Globus pallidus (tissue), 1 donor: ENCODE data around the gene WWOX.
A peak's percentile ranks its signal among the peaks of the same experiment; 100 is the strongest.
"Not testable (repeated sequence)": the region's sequence is repeated elsewhere in the genome, so short reads cannot be mapped to it uniquely, and the experiment has no call there.

Source experiments
- DNase-seq: peaks from one replicate; pipeline ENCODE4 v3.0.0-alpha.2; 2015; ENCODE audit warnings: low spot score

The WWOX gene

GRCh38 chr16:78099271-78100111 lies at the start of gene WWOX:
Gene WWOX, plus strand, starts transcription at chr16:78099654.
- DNase-seq, result peak; percentile 96

- DNase-seq, result no peak
Measured at GRCh38 chr16:78050734-78051400, 48.6 kb upstream of the WWOX start.

- no peak for DNase-seq
Measured at GRCh38 chr16:78057803-78058564, 41.5 kb upstream of the WWOX start.

- not testable (repeated sequence) for DNase-seq
Measured at GRCh38 chr16:78059806-78060205, 39.6 kb upstream of the WWOX start.

GRCh38 chr16:78060295-78060694 lies 39.2 kb upstream of the WWOX start:
- no peak for DNase-seq

GRCh38 chr16:78060809-78061208 lies 38.6 kb upstream of the WWOX start:
- DNase-seq, result no peak

GRCh38 chr16:78065319-78065718 lies 34.1 kb upstream of the WWOX start:
- no peak for DNase-seq

GRCh38 chr16:78069913-78070312 lies 29.5 kb upstream of the WWOX start:
- DNase-seq, result no peak

GRCh38 chr16:78072275-78072674 lies 27.2 kb upstream of the WWOX start:
- no peak for DNase-seq

GRCh38 chr16:78075800-78076199 lies 23.7 kb upstream of the WWOX start:
- no peak for DNase-seq

GRCh38 chr16:78081341-78081740 lies 18.1 kb upstream of the WWOX start:
- no peak for DNase-seq

- no peak for DNase-seq
Measured at GRCh38 chr16:78091419-78091818, 8.0 kb upstream of the WWOX start.

GRCh38 chr16:78092758-78093157 lies 6.7 kb upstream of the WWOX start:
- DNase-seq, result no peak

- no peak for DNase-seq
Measured at GRCh38 chr16:78094166-78094565, 5.3 kb upstream of the WWOX start.

GRCh38 chr16:78094998-78095397 lies 4.5 kb upstream of the WWOX start:
- DNase-seq, result no peak

- DNase-seq, result no peak
Measured at GRCh38 chr16:78096386-78096785, 3.1 kb upstream of the WWOX start.

GRCh38 chr16:78097548-78097947 lies 1.9 kb upstream of the WWOX start:
- DNase-seq, result no peak

- DNase-seq, result no peak
Measured at GRCh38 chr16:78098087-78098486, 1.4 kb upstream of the WWOX start.

GRCh38 chr16:78098595-78099270 lies 721 bp upstream of the WWOX start:
- no peak for DNase-seq

GRCh38 chr16:78100112-78100467 lies 636 bp downstream of the WWOX start:
- no peak for DNase-seq

GRCh38 chr16:78102122-78102660 lies 2.7 kb downstream of the WWOX start:
- DNase-seq, result no peak

GRCh38 chr16:78102865-78103264 lies 3.4 kb downstream of the WWOX start:
- no peak for DNase-seq
